ENCODE data around the gene SUSD3.

Gene SUSD3

DNA sequence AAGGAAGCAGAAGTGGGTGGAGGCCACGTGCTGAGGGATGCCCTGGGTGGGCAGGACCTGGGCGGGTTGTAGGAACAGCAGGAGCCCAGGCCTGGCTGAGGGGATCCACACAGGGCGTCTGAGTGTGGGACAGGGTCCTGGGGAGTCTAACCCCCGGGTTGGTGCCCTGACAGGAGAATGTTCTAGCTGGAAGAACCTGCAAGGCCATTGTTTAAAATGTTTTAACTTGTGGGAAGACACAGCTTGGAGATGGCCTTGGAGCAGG is 33.9 kb upstream of the SUSD3 start:
- Histone ChIP-seq H3K4me2 (ENCODE audit: insufficient read depth, low read length) (no peak overlapping the region), H3K27me3 (ENCODE audit: insufficient read depth, low read length, poor library complexity) (no peaks in the 10 kb centered on the region), H3K9me3 (ENCODE audit: insufficient read depth, low read length, severe bottlenecking) (no peaks in the 10 kb centered on the region), H3K4me3 (ENCODE audit: low read depth in 1 of 2, low read length in 2 of 2) (no peak overlapping the region), H3K36me3 (ENCODE audit: insufficient read depth, low read length) (peaks cover 76% of the 10 kb centered on the region), H3K4me1 (ENCODE audit: insufficient read depth, low read length) (peaks cover 48% of the 10 kb centered on the region), H3K79me2 (ENCODE audit: insufficient read depth, low read length) (no peaks in the 10 kb centered on the region), H3K27ac (ENCODE audit: low read length) (peak overlapping the region; percentile 39), H4K20me1 (ENCODE audit: insufficient read depth, low read length) (0 out of 2 replicates have a peak, but pooled peaks cover 7% of the 10 kb centered on the region), H3K9ac (ENCODE audit: low read depth, low read length) (no peak overlapping the region), H2AFZ (ENCODE audit: low read depth, low read length) (no peak overlapping the region)
- DNase-seq: no peak
- no peak for ATAC-seq (ENCODE audit: insufficient read depth, low read depth)
- TF ChIP-seq, protein P1, sequence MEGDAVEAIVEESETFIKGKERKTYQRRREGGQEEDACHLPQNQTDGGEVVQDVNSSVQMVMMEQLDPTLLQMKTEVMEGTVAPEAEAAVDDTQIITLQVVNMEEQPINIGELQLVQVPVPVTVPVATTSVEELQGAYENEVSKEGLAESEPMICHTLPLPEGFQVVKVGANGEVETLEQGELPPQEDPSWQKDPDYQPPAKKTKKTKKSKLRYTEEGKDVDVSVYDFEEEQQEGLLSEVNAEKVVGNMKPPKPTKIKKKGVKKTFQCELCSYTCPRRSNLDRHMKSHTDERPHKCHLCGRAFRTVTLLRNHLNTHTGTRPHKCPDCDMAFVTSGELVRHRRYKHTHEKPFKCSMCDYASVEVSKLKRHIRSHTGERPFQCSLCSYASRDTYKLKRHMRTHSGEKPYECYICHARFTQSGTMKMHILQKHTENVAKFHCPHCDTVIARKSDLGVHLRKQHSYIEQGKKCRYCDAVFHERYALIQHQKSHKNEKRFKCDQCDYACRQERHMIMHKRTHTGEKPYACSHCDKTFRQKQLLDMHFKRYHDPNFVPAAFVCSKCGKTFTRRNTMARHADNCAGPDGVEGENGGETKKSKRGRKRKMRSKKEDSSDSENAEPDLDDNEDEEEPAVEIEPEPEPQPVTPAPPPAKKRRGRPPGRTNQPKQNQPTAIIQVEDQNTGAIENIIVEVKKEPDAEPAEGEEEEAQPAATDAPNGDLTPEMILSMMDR (IDR thresholded peaks at IDR 0.05; ENCODE audit: borderline replicate concordance, extremely low read depth, low read length, poor library complexity, severe bottlenecking): no peak
- no peak for TF ChIP-seq EZH2 (IDR thresholded peaks at IDR 0.05; ENCODE audit: borderline replicate concordance, low read depth, low read length, severe bottlenecking)

DNA sequence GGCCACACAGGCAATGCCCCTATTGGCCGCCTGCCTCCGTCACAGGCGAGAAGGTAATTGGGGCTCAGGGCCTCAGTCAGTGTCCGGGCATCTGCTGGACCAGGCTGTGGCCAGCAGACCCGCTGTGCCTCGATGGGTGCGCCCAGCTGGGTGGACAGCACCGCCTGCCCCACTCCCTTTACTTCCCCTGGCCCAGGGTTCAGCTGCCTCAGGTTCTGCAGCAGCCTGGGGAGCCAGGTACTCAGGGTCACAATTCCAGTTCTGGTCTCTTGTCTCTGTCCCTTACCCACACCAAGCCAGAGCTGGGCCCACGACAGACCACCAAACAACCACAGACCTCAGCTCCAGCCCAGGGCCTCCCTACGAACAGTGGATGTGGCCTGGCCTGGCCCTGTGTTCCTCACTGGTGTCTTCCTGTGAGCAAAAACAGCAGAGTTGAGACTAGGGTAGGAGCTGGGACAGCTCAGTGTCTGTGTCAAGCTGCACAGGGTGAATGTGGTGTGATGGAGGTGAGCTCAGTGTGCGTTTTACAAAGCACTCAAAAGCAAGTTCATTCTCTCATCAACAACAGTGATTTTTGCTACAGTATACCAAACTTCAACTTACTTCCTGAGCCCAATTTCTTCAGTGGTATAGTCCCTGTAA is 33.4 kb upstream of the SUSD3 start:
- Histone ChIP-seq H3K9me3 (ENCODE audit: insufficient read depth, low read length, severe bottlenecking) (no peaks in the 10 kb centered on the region), H2AFZ (ENCODE audit: low read depth, low read length) (no peak overlapping the region), H4K20me1 (ENCODE audit: insufficient read depth, low read length) (0 out of 2 replicates have a peak, but pooled peaks cover 10% of the 10 kb centered on the region), H3K27ac (ENCODE audit: low read length) (peak overlapping the region; percentile 39), H3K36me3 (ENCODE audit: insufficient read depth, low read length) (peaks cover 76% of the 10 kb centered on the region), H3K4me2 (ENCODE audit: insufficient read depth, low read length) (no peak overlapping the region), H3K27me3 (ENCODE audit: insufficient read depth, low read length, poor library complexity) (no peaks in the 10 kb centered on the region), H3K4me3 (ENCODE audit: low read depth in 1 of 2, low read length in 2 of 2) (no peak overlapping the region), H3K79me2 (ENCODE audit: insufficient read depth, low read length) (no peaks in the 10 kb centered on the region), H3K4me1 (ENCODE audit: insufficient read depth, low read length) (peaks cover 48% of the 10 kb centered on the region), H3K9ac (ENCODE audit: low read depth, low read length) (no peak overlapping the region)
- ATAC-seq (ENCODE audit: insufficient read depth, low read depth): no peak
- no peak for DNase-seq
- TF ChIP-seq EZH2 (IDR thresholded peaks at IDR 0.05; ENCODE audit: borderline replicate concordance, low read depth, low read length, severe bottlenecking): no peak
- TF ChIP-seq, protein P1 (IDR thresholded peaks at IDR 0.05; ENCODE audit: borderline replicate concordance, extremely low read depth, low read length, poor library complexity, severe bottlenecking): no peak

DNA sequence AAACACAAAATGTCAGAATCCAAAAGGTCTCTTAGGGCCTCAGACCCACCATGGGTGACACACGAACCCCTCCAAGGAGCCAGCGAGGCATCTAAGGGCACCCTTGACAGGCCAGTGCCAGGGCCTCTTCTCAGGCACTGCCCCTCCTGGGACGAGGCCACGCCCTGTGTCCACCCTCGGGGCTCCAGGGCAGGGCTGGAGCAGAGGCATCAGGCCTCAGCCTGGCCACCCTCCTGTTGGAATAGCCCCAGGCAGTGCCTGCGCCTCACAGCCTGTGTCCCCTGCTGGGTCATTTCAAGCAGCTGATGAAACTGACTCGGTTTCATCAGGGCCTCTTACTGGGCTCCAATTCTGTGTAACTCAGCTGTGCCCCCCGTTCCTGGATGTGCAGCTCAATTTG is 32.8 kb upstream of the SUSD3 start:
- no peak for ATAC-seq (ENCODE audit: insufficient read depth, low read depth)
- Histone ChIP-seq H3K4me3 (ENCODE audit: low read depth in 1 of 2, low read length in 2 of 2) (no peak overlapping the region), H3K9me3 (ENCODE audit: insufficient read depth, low read length, severe bottlenecking) (no peaks in the 10 kb centered on the region), H3K36me3 (ENCODE audit: insufficient read depth, low read length) (peaks cover 76% of the 10 kb centered on the region), H3K79me2 (ENCODE audit: insufficient read depth, low read length) (no peaks in the 10 kb centered on the region), H3K9ac (ENCODE audit: low read depth, low read length) (no peak overlapping the region), H2AFZ (ENCODE audit: low read depth, low read length) (no peak overlapping the region), H3K27ac (ENCODE audit: low read length) (peak overlapping the region; percentile 39), H4K20me1 (ENCODE audit: insufficient read depth, low read length) (0 out of 2 replicates have a peak, but pooled peaks cover 10% of the 10 kb centered on the region), H3K27me3 (ENCODE audit: insufficient read depth, low read length, poor library complexity) (no peaks in the 10 kb centered on the region), H3K4me2 (ENCODE audit: insufficient read depth, low read length) (no peak overlapping the region), H3K4me1 (ENCODE audit: insufficient read depth, low read length) (peaks cover 48% of the 10 kb centered on the region)
- no peak for DNase-seq
- TF ChIP-seq, protein P1 (IDR thresholded peaks at IDR 0.05; ENCODE audit: borderline replicate concordance, extremely low read depth, low read length, poor library complexity, severe bottlenecking): no peak
- TF ChIP-seq EZH2 (IDR thresholded peaks at IDR 0.05; ENCODE audit: borderline replicate concordance, low read depth, low read length, severe bottlenecking): no peak
